ENCODE measurements around the gene UGDH.

Gene UGDH

GRCh38 chr4:39450618-39451017 lies 76.6 kb downstream of the UGDH start:
- TF ChIP-seq, protein P1, sequence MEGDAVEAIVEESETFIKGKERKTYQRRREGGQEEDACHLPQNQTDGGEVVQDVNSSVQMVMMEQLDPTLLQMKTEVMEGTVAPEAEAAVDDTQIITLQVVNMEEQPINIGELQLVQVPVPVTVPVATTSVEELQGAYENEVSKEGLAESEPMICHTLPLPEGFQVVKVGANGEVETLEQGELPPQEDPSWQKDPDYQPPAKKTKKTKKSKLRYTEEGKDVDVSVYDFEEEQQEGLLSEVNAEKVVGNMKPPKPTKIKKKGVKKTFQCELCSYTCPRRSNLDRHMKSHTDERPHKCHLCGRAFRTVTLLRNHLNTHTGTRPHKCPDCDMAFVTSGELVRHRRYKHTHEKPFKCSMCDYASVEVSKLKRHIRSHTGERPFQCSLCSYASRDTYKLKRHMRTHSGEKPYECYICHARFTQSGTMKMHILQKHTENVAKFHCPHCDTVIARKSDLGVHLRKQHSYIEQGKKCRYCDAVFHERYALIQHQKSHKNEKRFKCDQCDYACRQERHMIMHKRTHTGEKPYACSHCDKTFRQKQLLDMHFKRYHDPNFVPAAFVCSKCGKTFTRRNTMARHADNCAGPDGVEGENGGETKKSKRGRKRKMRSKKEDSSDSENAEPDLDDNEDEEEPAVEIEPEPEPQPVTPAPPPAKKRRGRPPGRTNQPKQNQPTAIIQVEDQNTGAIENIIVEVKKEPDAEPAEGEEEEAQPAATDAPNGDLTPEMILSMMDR (IDR thresholded peaks at IDR 0.05; ENCODE audit: low read depth, low read length) = no peak
- H3K4me3 ChIP-seq (ENCODE audit: low read depth, low read length) = no peak overlapping the region

Measured in WI38 (cell line).